ENCODE data around the gene MMP12. TPM values are rescaled to one million over a fixed set of nuclear protein-coding genes. Genes with fewer than 3 reads are reported as not detected.
"Not testable (repeated sequence)": the region's sequence is repeated elsewhere in the genome, so short reads cannot be mapped to it uniquely, and the experiment has no call there.

Gene MMP12
- total RNA-seq, 1 donor from 2014 or later = not detected

DNA sequence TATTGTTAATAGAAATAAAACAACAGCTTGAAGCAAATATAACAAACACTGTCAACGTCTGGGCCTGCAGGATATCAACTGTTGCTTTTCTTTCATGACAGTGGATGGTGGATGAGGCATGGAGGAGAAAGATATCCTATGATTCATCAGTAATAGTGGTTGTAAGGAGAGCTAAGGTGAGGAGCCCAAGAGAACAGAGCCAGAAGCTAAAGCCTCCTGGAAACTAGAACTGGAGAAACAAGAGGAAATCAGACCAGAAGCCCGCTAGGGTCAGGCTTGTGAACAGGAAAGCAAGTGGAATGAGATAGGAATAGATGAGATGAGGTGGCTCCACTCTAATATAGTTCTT is 37.7 kb upstream of the MMP12 start:
- no peak overlapping the region for H3K4me3 Mint-ChIP-seq
- TF ChIP-seq, protein P1, sequence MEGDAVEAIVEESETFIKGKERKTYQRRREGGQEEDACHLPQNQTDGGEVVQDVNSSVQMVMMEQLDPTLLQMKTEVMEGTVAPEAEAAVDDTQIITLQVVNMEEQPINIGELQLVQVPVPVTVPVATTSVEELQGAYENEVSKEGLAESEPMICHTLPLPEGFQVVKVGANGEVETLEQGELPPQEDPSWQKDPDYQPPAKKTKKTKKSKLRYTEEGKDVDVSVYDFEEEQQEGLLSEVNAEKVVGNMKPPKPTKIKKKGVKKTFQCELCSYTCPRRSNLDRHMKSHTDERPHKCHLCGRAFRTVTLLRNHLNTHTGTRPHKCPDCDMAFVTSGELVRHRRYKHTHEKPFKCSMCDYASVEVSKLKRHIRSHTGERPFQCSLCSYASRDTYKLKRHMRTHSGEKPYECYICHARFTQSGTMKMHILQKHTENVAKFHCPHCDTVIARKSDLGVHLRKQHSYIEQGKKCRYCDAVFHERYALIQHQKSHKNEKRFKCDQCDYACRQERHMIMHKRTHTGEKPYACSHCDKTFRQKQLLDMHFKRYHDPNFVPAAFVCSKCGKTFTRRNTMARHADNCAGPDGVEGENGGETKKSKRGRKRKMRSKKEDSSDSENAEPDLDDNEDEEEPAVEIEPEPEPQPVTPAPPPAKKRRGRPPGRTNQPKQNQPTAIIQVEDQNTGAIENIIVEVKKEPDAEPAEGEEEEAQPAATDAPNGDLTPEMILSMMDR (IDR thresholded peaks at IDR 0.05; ENCODE audit: unreplicated experiment) = no peak
- H3K36me3 Mint-ChIP-seq = no peaks in the 10 kb centered on the region
- H3K4me1 Mint-ChIP-seq = peaks cover 11% of the 10 kb centered on the region
- no peak overlapping the region for H3K27ac Mint-ChIP-seq
- DNase-seq (ENCODE audit: low spot score in 2 of 2, unreplicated experiment in 2 of 2) = no peak
- peaks cover 6% of the 10 kb centered on the region for H3K9me3 Mint-ChIP-seq
- H3K27me3 Mint-ChIP-seq (ENCODE audit: low read depth) = no peaks in the 10 kb centered on the region

DNA sequence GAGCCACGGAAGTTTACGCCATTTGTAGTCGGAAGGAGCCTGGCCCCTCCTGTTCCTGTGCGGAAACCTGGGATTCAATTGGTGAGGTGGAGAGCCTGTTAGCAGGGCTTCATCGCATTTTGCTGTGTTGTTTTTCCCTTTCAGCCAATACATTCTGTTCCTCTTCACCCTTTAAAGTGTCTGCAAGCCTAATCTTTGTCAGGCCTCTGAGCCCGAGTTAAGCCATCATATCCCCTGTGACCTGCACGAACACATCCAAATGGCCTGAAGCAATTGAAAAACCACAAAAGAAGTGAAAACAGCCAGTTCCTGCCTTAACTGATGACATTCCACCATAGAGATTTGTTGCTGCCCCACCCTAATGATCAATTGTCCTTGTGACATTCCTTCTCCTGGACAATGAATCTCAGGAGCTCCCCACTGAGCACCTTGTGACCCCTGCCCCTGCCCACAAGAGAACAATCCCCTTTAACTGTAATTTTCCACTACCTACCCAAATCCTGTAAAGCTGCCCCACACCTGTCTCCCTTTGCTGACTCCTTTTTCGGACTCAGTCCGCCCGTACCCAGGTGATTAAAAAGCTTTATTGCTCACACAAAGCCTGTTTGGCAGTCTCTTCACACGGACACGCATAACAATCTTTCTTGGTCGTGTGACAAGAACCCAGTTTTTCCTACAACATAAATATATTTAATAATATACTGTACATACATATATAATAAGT is 37.1 kb upstream of the MMP12 start:
- no peak overlapping the region for H3K27ac Mint-ChIP-seq
- no peaks in the 10 kb centered on the region for H3K36me3 Mint-ChIP-seq
- TF ChIP-seq, protein P1 (IDR thresholded peaks at IDR 0.05; ENCODE audit: unreplicated experiment) = no peak
- H3K4me1 Mint-ChIP-seq = peaks cover 11% of the 10 kb centered on the region
- H3K9me3 Mint-ChIP-seq = peaks cover 6% of the 10 kb centered on the region
- no peaks in the 10 kb centered on the region for H3K27me3 Mint-ChIP-seq (ENCODE audit: low read depth)
- DNase-seq (ENCODE audit: low spot score in 2 of 2, unreplicated experiment in 2 of 2) = no peak
- H3K4me3 Mint-ChIP-seq = no peak overlapping the region

DNA sequence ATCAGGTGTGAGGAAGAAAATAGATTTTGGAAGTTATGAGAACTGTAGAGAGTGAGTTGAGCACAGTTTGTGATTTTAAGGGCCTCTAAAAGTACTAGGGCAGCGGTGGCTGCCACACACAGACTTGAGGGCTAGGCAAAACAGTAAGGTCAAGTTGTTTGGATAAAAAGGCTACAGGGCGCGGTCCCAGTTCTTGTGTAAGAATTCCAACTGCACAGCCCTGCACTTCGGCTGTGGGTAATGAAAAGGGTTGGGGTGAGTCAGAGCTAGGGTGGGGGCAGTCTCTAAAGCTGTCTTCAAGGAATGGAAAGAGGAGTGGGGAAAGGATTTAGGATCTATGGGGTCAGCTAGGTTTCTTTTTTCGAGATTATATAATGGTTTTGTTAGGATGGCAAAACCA is 31.1 kb upstream of the MMP12 start:
- not testable (repeated sequence) for H3K9me3 Mint-ChIP-seq; H3K4me1 Mint-ChIP-seq; H3K4me3 Mint-ChIP-seq; DNase-seq (ENCODE audit: low spot score in 2 of 2, unreplicated experiment in 2 of 2); H3K27ac Mint-ChIP-seq; H3K27me3 Mint-ChIP-seq (ENCODE audit: low read depth); H3K36me3 Mint-ChIP-seq

DNA sequence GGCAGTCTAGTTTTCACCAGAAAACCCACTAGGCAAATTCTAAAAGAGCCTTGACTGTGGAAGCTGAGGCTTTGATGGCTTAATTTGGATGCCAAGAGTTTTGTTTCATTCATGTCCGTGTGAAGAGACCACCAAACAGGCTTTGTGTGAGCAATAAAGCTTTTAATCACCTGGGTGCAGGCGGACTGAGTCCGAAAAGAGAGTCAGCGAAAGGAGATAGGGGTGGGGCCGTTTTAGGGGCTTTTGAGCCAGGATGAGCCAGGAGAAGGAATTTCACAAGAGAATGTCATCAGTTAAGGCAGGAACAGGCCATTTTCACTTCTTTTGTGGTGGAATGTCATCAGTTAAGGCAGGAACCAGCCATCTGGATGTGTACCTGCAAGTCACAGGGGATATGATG is 29.1 kb upstream of the MMP12 start:
- H3K4me3 Mint-ChIP-seq; H3K36me3 Mint-ChIP-seq; DNase-seq (ENCODE audit: low spot score in 2 of 2, unreplicated experiment in 2 of 2); H3K27me3 Mint-ChIP-seq (ENCODE audit: low read depth); H3K27ac Mint-ChIP-seq; H3K9me3 Mint-ChIP-seq; H3K4me1 Mint-ChIP-seq: not testable (repeated sequence)

DNA sequence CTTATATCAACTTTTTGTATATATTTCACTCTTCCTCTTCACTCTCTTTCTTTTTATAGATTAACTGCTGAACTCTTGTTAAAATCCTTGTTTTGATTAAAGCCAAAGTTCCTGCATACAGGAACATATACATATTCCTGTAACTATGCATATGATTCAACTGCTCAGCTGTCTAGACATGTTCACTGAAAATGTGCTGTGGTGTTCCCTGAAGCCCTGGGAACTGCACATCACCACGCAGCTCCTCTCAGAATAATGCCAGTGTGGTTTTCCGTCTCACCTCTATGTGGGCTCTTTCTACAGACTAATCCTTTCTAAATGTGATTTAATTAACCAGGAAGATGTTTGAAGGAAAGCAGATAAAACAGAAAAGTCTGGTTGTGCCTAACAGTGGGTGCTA is 25.6 kb upstream of the MMP12 start:
- peaks cover 2% of the 10 kb centered on the region for H3K36me3 Mint-ChIP-seq
- H3K27me3 Mint-ChIP-seq (ENCODE audit: low read depth) = no peaks in the 10 kb centered on the region
- no peak overlapping the region for H3K4me3 Mint-ChIP-seq
- TF ChIP-seq, protein P1 (IDR thresholded peaks at IDR 0.05; ENCODE audit: unreplicated experiment) = no peak
- H3K4me1 Mint-ChIP-seq = no peaks in the 10 kb centered on the region
- peaks cover 8% of the 10 kb centered on the region for H3K9me3 Mint-ChIP-seq
- DNase-seq (ENCODE audit: low spot score in 2 of 2, unreplicated experiment in 2 of 2) = no peak
- H3K27ac Mint-ChIP-seq = no peak overlapping the region

DNA sequence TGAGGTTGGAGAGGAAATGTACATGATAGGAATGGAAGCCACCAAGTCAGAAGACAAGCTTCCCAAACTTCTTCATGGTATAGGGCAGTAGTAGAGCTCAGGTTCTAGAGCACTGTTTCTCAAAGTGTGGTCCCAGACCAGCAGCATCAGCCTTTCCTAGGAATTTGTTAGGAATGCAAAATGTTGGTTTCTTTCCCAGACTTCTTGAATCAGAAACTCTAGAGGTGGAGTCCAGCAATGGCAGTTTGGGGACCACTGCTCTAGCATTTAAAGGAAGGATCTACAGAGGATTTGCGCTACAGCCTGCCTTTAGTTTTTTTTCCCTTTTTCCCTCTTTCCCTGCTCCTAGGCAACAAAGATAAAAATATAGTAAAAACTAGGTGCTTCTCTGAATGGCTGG is 17.0 kb upstream of the MMP12 start:
- TF ChIP-seq, protein P1 (IDR thresholded peaks at IDR 0.05; ENCODE audit: unreplicated experiment) = no peak
- Mint-ChIP-seq H3K27me3 (ENCODE audit: low read depth) (peaks cover 4% of the 10 kb centered on the region), H3K4me3 (no peak overlapping the region), H3K27ac (no peak overlapping the region), H3K9me3 (peaks cover 17% of the 10 kb centered on the region), H3K4me1 (no peaks in the 10 kb centered on the region), H3K36me3 (peaks cover 2% of the 10 kb centered on the region)
- DNase-seq (ENCODE audit: low spot score in 2 of 2, unreplicated experiment in 2 of 2) = no peak

DNA sequence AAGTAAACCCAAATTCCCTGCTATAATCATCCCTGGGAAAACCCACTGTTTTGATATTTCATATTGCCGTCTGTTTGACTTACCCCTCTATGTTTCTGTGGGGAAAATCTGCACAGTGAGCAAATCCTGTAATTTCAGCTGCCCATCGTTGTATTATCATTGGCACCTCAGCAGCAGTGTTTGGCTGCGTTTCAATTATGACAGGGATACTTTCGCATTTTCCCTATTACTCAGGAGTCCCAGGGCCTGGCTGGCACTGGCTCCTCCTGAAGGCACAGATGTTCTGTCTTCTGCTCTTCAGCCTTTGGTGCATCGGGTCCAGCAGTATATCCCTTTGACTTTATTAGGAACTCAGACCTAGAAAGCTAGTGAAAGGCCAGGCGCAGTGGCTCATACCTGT is 12.2 kb upstream of the MMP12 start:
- H3K4me1 Mint-ChIP-seq = no peaks in the 10 kb centered on the region
- peaks cover 4% of the 10 kb centered on the region for H3K27me3 Mint-ChIP-seq (ENCODE audit: low read depth)
- no peak for DNase-seq (ENCODE audit: low spot score in 2 of 2, unreplicated experiment in 2 of 2)
- H3K36me3 Mint-ChIP-seq = no peaks in the 10 kb centered on the region
- H3K27ac Mint-ChIP-seq = no peak overlapping the region
- TF ChIP-seq, protein P1 (IDR thresholded peaks at IDR 0.05; ENCODE audit: unreplicated experiment) = no peak
- H3K4me3 Mint-ChIP-seq = no peak overlapping the region
- no peaks in the 10 kb centered on the region for H3K9me3 Mint-ChIP-seq

All from mesothelial cell of epicardium (in vitro differentiated cells).